ENCODE measurements around the gene COL5A1.

Gene COL5A1

DNA sequence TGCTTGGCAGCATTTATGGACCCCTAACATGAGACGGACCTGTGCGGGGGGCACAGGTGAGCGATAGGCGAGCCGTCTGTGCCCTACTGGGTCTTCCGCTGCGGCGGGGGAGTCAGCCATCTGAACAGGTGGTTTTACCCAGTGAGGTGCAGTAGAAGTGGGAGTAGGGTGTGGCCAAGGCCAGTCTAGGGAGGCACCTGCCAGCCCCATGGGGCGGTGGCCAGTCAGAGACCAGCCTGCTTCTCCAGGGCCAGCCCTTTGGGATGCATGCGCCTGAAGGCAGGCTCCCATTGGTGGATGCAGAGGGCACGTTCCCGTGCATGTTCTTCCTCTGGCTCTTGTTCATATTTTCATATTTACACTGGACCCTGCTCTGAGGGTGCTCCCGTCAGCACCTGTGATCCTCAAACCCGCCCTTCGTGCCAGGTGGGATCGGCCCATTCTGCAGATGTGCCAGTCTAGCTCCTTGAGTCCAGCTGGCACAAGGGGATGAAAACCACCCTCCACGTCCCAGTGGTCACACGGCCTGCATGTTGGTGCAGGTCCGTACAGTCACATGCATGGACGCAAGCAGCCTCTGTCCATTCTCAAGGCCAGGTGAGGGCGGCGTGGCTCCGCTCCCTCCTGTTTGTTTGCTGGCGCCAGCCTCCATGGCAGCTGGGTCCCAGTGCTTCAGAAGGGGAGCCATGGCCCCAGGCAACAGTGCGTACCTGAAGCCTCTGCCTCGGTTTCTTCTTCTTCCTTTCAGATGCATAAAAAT, 9.0 kb downstream of the COL5A1 start:
- no peaks in the 10 kb centered on the region for H3K9me3 Mint-ChIP-seq (ENCODE audit: low read depth)
- no peak overlapping the region for H3K4me3 Mint-ChIP-seq
- H3K27ac Mint-ChIP-seq: no peak overlapping the region
- H3K4me1 Mint-ChIP-seq (ENCODE audit: low read depth): no peaks in the 10 kb centered on the region
- no peaks in the 10 kb centered on the region for H3K36me3 Mint-ChIP-seq
- H3K27me3 Mint-ChIP-seq: peaks cover 1% of the 10 kb centered on the region

- Mint-ChIP-seq H3K9me3 (ENCODE audit: low read depth) (no peaks in the 10 kb centered on the region), H3K4me3 (no peak overlapping the region)
These were observed 9.8 kb downstream of the COL5A1 start for GRCh38 chr9:134651226-134651905.

GRCh38 chr9:134652291-134653225, 11.0 kb downstream of the COL5A1 start:
- Mint-ChIP-seq H3K27ac (no peak overlapping the region), H3K4me3 (no peak overlapping the region), H3K9me3 (ENCODE audit: low read depth) (no peaks in the 10 kb centered on the region), H3K27me3 (peaks cover 1% of the 10 kb centered on the region), H3K4me1 (ENCODE audit: low read depth) (no peaks in the 10 kb centered on the region), H3K36me3 (no peaks in the 10 kb centered on the region)

More at GRCh38 chr9:134651226-134651905, 9.8 kb downstream of the COL5A1 start:
- Mint-ChIP-seq H3K27ac (no peak overlapping the region), H3K4me1 (ENCODE audit: low read depth) (no peaks in the 10 kb centered on the region), H3K27me3 (peaks cover 1% of the 10 kb centered on the region), H3K36me3 (no peaks in the 10 kb centered on the region)

GRCh38 chr9:134653259-134654009, 11.8 kb downstream of the COL5A1 start:
- Mint-ChIP-seq H3K9me3 (ENCODE audit: low read depth) (no peaks in the 10 kb centered on the region), H3K4me1 (ENCODE audit: low read depth) (no peaks in the 10 kb centered on the region), H3K27ac (no peak overlapping the region), H3K27me3 (peaks cover 1% of the 10 kb centered on the region), H3K4me3 (no peak overlapping the region), H3K36me3 (no peaks in the 10 kb centered on the region)

DNA sequence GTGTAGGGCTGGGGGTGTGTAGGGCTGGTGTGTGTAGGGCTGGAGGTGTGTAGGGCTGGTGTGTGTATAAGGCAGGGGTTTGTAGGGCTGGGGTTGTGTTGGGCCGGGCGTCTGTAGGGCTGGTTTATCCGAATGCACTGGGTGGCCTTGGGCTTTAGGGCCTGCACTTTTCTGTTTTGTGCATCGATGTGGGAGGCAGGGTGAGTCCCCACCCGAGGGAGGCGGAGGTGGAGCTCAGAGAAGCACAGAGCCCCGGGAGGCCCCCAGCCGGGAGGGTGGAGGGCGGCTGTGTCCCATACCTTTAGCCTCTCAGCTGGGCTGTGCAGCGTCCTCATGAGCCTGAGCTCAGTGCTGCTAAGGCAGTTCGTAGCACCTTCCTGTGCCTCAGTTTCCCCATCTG, 13.5 kb downstream of the COL5A1 start:
- Mint-ChIP-seq H3K4me3 (no peak overlapping the region), H3K4me1 (ENCODE audit: low read depth) (no peaks in the 10 kb centered on the region), H3K27me3 (peaks cover 1% of the 10 kb centered on the region), H3K36me3 (no peaks in the 10 kb centered on the region), H3K27ac (no peak overlapping the region), H3K9me3 (ENCODE audit: low read depth) (peaks cover under 1% of the 10 kb centered on the region)

DNA sequence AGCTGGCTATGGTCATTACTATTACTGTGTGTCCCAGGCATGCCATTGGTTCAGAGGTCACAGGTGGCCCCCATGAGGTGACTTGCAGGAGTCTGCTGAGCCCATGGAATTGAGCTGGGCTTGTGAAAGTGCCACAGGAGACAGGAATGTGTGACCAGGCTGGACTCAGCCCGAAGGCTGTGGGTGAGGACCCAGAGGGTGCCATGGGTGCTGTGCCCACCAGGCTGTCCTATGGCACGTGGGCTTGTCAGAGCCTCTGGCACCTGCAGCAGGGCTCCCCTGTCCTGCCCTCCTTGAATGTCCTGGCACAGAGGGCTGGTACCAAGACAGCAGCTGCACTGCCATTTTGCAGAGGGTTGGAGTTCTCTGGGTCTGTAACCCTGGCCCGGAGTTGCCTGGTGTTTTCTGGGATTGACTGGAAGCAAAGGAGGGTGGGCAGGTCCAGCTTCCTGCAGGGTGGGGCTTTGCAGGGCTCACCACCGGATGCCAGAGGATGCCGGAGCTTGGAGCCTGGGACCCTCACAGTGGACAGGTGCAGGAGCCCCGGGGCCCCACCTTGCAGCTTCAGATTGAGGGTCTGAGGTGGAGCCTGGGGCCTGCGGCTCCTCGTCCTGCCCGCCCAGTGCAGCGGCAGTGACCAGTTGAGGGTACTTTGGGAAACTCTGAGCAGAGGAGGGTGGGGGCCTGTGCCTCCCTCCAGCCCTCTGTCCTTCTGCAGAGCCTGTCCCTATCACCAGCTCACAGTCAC, 14.2 kb downstream of the COL5A1 start:
- H3K27me3 Mint-ChIP-seq: peaks cover 1% of the 10 kb centered on the region
- H3K36me3 Mint-ChIP-seq: peaks cover under 1% of the 10 kb centered on the region
- H3K27ac Mint-ChIP-seq: no peak overlapping the region

GRCh38 chr9:134656334-134657006, 14.9 kb downstream of the COL5A1 start:
- Mint-ChIP-seq H3K27me3 (peaks cover 1% of the 10 kb centered on the region), H3K36me3 (peaks cover 2% of the 10 kb centered on the region), H3K9me3 (ENCODE audit: low read depth) (peaks cover 8% of the 10 kb centered on the region), H3K4me3 (no peak overlapping the region), H3K27ac (no peak overlapping the region), H3K4me1 (ENCODE audit: low read depth) (no peaks in the 10 kb centered on the region)

More for the DNA sequence above, 14.2 kb downstream of the COL5A1 start:
- Mint-ChIP-seq H3K4me1 (ENCODE audit: low read depth) (no peaks in the 10 kb centered on the region), H3K4me3 (no peak overlapping the region), H3K9me3 (ENCODE audit: low read depth) (peaks cover 7% of the 10 kb centered on the region)

DNA sequence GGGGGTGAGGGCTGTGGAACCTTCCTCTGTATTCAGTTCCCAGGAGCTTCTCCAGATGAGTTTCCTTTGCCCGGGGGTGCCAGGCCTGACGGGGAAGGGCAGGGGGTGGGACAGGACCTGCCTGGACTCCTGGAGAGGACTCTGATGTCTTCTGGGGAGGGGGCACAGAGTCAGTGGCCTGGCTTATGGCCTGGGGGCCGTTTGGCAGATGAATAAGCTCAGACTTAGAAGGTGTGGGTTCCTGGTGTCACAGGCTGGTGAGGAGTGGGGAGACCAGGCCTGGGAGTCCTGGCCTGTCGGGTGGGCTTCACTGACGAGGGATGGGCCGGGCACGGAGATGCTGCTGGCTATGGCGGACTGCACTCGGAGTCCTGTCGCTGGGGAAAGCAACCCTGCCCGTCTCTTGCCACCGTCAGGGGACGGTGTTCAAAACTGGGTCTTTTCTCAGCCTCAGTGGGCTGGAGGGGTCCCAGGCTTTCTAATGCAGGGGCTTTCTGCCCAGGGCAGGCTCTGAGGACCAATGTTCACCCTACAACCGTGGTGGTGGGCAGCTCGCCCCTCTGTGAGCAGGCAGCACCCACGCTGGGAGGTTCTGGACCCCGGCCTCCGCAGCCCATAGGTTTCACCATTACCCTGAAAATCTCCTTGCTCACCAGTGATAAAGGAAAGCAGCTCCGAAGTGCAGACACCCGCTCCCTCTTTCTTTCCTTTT, 16.2 kb downstream of the COL5A1 start:
- no peaks in the 10 kb centered on the region for H3K4me1 Mint-ChIP-seq (ENCODE audit: low read depth)
- H3K4me3 Mint-ChIP-seq: no peak overlapping the region
- H3K36me3 Mint-ChIP-seq: peaks cover 2% of the 10 kb centered on the region
- no peaks in the 10 kb centered on the region for H3K27me3 Mint-ChIP-seq
- H3K9me3 Mint-ChIP-seq (ENCODE audit: low read depth): peaks cover 8% of the 10 kb centered on the region
- no peak overlapping the region for H3K27ac Mint-ChIP-seq

DNA sequence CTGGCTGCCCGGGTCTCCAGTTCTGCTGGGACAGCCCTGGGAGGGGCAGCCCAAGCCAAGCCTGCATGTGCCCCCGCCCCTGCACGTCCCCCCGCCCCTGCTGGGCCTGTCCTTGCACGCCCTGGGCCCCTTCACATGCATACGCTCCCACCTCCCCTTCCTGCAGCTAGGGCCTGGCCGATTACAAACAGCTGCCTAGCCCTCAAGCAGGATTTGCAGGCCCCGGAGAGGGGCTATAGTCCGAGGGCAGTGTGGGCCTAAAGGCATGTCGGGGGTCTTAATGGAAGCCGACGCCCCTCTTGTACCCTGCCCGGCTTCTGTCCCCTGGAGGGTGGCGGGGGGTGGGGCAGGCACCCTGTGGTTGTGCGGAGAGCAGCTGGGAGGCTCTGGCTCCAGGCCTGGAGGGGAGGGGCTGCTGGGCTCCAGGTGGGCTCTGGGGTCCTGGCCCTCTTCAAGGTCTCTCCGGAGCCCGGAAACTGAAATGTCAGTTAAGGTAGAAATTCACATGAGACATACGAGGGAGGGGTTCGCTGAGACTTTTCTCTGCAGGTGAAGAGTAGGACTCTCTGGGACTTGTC, 16.9 kb downstream of the COL5A1 start:
- Mint-ChIP-seq H3K4me1 (ENCODE audit: low read depth) (no peaks in the 10 kb centered on the region), H3K9me3 (ENCODE audit: low read depth) (peaks cover 8% of the 10 kb centered on the region), H3K27me3 (no peaks in the 10 kb centered on the region), H3K36me3 (peaks cover 2% of the 10 kb centered on the region), H3K27ac (no peak overlapping the region), H3K4me3 (no peak overlapping the region)

DNA sequence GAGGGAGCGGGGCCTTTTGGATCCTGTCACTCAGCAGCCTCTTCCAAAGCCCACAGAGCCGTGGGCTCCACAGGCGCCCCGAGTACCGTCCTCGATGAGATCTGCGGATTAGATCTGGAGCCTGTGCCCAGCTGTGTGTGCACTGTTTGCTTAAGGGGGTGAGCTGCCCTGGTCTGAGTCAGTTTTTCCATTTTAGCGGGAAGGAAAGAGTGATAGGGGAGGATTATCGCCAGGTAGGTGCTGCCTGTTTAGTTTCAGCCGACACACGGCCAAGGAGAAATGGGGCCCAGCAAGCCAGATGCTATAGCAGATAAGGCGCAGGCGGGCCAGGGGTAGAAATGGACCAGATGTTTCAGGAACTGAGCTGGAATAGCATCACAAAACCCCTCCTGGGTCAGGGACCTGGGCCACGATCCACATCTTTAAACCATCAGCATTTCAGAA, 18.1 kb downstream of the COL5A1 start:
- peaks cover 2% of the 10 kb centered on the region for H3K36me3 Mint-ChIP-seq
- no peak overlapping the region for H3K4me3 Mint-ChIP-seq
- H3K27me3 Mint-ChIP-seq: no peaks in the 10 kb centered on the region
- peaks cover 8% of the 10 kb centered on the region for H3K9me3 Mint-ChIP-seq (ENCODE audit: low read depth)
- no peak overlapping the region for H3K27ac Mint-ChIP-seq
- no peaks in the 10 kb centered on the region for H3K4me1 Mint-ChIP-seq (ENCODE audit: low read depth)

DNA sequence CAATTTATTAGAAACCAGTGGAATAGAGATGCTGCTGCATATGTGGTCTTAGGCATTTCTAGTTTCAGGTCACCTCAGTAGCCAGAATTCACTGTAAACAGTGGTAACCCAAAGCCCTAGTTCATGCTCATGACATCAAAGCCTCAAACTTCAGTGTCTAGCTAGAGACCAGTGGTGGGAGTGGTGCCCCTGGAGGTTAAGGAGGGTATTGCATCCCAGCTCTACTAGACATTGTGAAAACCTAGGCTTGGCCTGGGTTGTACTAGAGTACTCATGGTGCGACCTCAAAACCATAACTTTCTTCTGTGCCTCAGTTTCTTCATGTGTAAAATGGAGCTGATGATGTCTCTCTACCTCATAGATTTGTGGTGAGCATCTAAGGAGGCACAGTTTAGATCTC, 18.8 kb downstream of the COL5A1 start:
- no peak overlapping the region for H3K4me3 Mint-ChIP-seq

DNA sequence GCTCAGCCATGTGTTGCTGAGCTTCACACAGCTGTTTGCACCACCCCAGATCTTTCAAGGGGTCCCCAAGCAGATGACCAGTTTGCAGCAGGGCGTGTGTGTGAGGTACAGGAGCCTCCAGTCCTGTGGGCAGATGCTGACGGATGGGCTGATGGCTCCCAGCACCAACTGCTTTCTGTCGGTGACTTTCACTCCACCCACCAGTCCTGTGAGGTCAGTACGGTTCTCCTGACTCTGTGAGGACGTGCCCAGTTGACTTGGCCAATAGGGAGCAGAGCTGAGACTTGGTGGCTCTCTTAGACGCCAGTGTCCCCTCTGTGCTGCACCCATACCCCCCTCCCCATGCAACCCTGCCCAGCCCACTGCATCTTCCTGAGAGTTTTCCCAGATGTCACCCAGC, 19.7 kb downstream of the COL5A1 start:
- H3K9me3 Mint-ChIP-seq (ENCODE audit: low read depth): peaks cover 8% of the 10 kb centered on the region
- no peak overlapping the region for H3K27ac Mint-ChIP-seq
- H3K4me1 Mint-ChIP-seq (ENCODE audit: low read depth): no peaks in the 10 kb centered on the region
- peaks cover 2% of the 10 kb centered on the region for H3K36me3 Mint-ChIP-seq
- no peaks in the 10 kb centered on the region for H3K27me3 Mint-ChIP-seq
- no peak overlapping the region for H3K4me3 Mint-ChIP-seq

More for the DNA sequence above, 18.8 kb downstream of the COL5A1 start:
- Mint-ChIP-seq H3K36me3 (peaks cover 2% of the 10 kb centered on the region), H3K4me1 (ENCODE audit: low read depth) (no peaks in the 10 kb centered on the region), H3K9me3 (ENCODE audit: low read depth) (peaks cover 8% of the 10 kb centered on the region), H3K27ac (no peak overlapping the region), H3K27me3 (no peaks in the 10 kb centered on the region)

DNA sequence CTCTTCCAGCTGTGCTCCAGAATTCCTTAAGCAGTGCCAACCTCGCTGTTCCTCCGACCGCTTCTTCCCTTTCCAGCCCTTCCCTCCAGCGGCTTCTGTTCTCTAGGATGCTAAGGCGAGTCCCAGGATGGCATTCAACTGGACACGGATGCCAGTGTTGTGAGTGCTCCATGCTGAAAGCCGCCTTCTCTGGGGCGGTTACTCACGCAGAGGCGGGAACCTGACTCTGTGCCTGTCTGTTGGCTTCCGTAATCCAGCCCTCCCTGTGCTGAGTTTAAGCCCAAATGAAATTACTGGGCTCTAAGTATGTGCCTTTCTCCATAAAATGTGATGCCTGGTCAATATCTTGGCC, 20.2 kb downstream of the COL5A1 start:
- H3K4me3 Mint-ChIP-seq: no peak overlapping the region
- no peak overlapping the region for H3K27ac Mint-ChIP-seq
- no peaks in the 10 kb centered on the region for H3K27me3 Mint-ChIP-seq
- peaks cover under 1% of the 10 kb centered on the region for H3K4me1 Mint-ChIP-seq (ENCODE audit: low read depth)
- peaks cover 8% of the 10 kb centered on the region for H3K9me3 Mint-ChIP-seq (ENCODE audit: low read depth)
- H3K36me3 Mint-ChIP-seq: peaks cover 2% of the 10 kb centered on the region

All from activated naive CD8-positive, alpha-beta T cell (primary cell).